RKO (cell line): ENCODE measurements around the gene CHST8.
A peak's percentile ranks its signal among the peaks of the same experiment; 100 is the strongest.

Experiments used
- DNase-seq: peaks from one replicate; pipeline ENCODE4 v3.0.0-alpha.2; 2016; ENCODE audit warnings: low spot score

CHST8 gene

GRCh38 chr19:33769208-33769607, 147.5 kb downstream of the CHST8 start:
- no peak for DNase-seq

DNA sequence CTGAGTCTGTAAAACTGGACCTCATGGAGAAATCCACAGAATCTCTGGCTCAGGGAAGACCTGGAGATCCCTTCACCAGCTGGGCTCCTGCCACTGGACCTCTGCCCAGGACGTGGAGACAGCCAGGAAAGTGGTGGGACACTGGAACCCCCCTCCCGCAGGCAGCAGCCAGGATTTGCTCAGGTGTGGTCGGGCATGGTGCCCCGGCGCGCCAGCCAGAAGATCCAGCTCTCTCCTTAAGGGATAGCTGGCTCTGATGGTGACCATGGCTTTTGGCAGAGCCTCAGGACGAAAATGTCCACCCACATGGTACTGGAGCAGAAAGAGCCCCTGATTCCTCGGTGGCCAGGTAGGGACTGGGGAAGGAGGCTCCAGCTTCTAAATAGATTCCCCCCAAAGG, 148.4 kb downstream of the CHST8 start:
- no peak for DNase-seq

DNA sequence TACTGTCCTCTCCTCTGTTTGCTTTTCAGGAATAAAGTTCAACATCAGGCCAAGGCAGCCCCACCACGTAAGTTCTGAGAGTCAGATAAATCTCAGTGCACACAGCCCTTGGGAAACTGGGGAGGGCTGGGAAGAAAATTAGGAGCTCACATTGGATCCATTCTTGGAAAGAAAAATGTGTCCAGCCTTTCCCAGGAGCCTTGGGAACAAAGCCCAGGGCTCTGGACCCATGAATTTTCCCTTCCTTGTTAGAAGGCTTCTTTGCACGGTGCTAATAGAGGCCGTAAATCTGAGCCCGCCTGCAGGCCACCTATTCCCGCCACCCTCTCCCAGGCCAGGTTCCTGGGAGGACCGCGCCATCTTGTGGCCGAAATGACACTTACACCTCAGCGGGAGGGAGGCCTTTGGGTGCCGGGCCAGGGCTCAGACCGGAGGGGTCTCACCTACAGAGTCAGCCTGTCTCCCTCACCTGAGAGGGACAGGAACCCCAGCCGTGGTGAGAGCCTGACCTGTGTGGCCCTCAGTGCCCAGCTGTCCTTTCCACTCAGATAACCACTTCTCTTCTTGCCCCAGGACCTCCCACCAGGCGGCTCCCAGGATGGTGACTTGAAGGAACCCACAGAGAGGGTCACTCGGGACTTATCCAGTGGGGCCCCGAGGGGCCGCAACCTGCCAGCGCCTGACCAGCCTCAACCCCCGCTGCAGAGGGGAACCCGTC, 149.8 kb downstream of the CHST8 start:
- peak; percentile 66 for DNase-seq

DNA sequence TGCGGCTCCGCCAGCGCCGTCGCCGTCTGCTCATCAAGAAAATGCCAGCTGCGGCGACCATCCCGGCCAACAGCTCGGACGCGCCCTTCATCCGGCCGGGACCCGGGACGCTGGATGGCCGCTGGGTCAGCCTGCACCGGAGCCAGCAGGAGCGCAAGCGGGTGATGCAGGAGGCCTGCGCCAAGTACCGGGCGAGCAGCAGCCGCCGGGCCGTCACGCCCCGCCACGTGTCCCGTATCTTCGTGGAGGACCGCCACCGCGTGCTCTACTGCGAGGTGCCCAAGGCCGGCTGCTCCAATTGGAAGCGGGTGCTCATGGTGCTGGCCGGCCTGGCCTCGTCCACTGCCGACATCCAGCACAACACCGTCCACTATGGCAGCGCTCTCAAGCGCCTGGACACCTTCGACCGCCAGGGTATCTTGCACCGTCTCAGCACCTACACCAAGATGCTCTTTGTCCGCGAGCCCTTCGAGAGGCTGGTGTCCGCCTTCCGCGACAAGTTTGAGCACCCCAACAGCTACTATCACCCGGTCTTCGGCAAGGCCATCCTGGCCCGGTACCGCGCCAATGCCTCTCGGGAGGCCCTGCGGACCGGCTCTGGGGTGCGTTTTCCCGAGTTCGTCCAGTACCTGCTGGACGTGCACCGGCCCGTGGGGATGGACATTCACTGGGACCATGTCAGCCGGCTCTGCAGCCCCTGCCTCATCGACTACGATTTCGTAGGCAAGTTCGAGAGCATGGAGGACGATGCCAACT, 150.5 kb downstream of the CHST8 start:
- no peak for DNase-seq

DNA sequence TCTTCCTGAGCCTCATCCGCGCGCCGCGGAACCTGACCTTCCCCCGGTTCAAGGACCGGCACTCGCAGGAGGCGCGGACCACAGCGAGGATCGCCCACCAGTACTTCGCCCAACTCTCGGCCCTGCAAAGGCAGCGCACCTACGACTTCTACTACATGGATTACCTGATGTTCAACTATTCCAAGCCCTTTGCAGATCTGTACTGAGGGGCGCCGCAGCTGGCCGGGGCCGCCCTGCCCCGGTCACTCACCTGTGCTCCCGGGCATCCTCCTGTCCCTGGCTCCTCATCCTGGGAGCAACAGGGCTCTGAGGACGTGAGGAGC, 151.1 kb downstream of the CHST8 start:
- DNase-seq, result no peak

- DNase-seq, result no peak
These were observed 152.2 kb downstream of the CHST8 start for GRCh38 chr19:33773704-33774624.

DNA sequence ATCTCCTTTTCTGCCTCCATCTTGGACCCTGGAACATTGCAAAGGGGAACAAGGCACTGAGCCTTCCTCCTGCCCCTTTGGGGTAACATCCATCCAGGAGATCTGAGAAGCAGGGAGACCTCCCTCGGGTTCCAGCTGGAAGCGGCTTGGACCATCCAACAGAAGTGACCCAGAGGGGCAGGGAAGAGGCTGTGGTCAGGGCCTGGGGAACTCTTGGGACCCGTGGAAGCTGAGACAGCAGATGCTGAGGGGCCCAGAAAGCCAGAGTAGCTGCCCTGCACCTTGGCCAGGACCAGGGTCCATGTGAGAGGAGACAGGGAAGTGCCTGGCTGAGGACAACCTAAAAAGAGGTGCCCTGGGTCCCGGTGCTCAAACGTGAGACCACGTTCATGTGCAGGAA, 153.0 kb downstream of the CHST8 start:
- no peak for DNase-seq

- no peak for DNase-seq
These were observed 154.2 kb downstream of the CHST8 start for GRCh38 chr19:33775731-33776487.

GRCh38 chr19:33777351-33777750, 155.6 kb downstream of the CHST8 start:
- DNase-seq, result no peak

DNA sequence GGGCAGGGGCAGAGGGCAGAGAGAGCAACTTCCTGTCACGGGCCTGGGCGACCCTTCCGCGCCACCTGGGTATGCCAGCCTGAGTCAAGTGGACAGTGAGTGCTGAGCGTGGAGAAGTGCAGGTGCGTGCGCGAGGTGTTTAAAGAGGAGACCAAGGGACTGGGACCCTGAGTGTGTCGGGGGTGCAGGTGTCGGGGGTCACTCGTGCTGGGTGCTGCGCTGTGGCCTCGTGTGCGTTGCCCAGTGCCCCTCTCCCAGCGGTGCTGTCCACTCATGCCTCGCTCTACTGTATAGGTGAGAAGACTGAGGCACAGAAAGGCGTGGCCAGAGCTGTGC, 156.0 kb downstream of the CHST8 start:
- DNase-seq, result no peak

DNA sequence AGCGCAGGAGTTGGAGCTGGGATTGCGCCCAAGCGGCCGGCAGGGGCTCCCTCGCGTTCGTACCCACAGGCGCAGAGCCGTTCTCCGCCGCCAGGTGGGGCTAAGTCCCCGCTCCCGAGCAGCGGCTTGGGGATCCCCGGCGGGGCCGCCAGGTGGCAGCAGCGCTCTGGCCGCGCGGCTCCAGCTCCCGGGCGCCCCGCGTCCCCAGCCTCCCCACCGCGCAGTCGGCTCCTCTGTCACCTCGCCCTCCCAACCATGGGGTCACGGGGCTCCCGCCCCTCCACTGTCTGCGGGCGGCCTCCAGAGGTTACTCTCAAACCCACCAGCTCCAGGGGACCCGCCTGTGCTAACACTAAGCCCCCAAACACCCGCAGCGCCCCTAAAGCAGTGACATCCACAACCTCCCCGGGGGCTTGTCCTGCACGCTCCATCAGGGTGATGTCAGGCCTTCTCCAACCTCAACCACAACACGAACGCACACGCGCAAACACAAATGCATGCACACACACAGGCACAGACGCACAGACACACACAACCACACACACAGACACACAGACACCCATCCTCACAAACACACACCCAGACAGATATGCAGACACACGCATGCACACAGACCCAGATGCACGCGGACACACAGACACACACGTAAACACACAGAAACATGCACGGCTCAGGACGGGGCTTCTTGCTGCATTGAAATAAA, 156.5 kb downstream of the CHST8 start:
- peak; percentile 79 for DNase-seq

GRCh38 chr19:33779849-33780248, 158.1 kb downstream of the CHST8 start:
- DNase-seq, result no peak

DNA sequence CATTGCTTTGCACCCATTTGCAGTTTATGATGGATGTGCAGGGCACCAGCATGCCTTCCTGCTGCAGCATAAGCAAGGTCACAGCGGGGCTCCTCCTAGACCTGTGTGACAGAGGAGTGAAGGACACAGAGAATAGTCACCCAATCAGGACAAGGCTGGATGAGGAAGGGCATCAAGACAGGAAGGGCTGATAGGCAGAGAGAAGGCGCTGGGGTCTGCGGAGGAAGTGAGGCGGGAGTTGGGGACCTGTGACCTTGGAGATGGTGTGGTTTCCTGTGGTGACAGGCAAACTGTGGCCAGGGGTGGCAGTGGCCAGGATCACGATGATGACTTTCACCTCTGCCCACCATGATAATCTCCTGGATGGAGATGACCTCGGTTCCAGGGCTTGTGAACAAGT, 158.5 kb downstream of the CHST8 start:
- DNase-seq, result no peak

GRCh38 chr19:33780746-33781145, 159.0 kb downstream of the CHST8 start:
- DNase-seq, result no peak

DNA sequence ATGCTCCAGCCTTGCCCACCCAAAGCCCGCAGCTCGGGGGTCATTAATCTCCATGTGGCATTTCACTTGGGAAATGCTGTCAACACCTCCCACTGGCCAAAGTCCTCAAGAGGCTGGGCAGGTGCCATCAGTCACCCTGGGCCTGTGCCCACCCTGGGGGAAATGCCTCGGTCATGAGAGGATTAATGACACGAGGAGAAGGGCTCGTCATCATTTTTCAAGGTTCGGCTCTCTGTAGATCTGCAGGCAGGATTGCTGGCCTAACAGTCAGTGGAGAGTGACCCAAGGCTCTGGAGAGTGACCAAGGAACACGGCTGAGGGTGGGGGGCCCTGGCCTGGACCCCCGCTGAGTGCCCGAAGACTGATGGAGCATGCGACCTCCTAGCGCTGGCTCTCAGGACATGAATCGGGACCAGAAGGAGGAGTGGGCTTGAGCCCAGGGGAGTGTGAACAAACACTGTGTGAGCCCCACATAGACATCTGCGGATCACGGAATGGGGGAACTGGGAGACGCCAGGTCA, 159.7 kb downstream of the CHST8 start:
- no peak for DNase-seq

DNA sequence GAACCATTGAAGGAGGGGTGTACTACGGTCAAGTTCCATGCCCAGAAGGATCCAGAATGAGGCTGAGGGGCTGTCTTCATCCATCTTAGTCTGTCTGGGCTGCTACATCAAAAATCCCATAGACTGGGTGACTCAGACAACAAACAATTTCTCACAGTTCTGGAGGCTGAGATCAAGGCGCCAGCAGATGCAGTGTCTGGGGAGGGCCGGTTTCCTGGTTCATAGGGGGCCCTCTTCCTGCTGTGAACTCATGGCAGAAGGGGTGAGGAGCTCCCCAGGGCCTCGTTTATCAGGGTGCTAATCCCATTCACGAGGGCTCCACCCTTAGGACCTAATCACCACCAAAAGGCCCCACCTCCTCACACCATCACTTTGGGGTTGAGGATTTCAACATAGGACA, 160.2 kb downstream of the CHST8 start:
- no peak for DNase-seq

DNA sequence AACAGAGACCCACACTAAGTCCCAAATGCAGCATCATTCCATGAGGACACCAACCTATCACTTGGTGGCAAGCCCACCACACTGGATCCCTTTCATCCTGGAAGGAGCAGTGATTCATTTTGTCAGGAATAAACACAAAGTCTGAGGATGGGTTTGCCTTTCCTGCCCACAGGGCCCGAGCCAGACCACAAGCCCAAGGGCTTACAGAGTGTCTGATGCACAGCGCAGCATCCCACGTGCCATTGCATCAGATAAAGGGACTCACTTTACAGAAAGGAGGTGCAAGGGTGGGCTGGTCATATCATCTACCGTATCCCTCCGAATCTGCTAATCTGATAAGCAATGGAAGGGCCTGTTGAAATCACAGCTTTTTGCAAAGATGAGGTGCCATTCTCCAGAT, 162.7 kb downstream of the CHST8 start:
- DNase-seq, result no peak

- DNase-seq, result no peak
These were observed 164.0 kb downstream of the CHST8 start for GRCh38 chr19:33785795-33786194.

DNA sequence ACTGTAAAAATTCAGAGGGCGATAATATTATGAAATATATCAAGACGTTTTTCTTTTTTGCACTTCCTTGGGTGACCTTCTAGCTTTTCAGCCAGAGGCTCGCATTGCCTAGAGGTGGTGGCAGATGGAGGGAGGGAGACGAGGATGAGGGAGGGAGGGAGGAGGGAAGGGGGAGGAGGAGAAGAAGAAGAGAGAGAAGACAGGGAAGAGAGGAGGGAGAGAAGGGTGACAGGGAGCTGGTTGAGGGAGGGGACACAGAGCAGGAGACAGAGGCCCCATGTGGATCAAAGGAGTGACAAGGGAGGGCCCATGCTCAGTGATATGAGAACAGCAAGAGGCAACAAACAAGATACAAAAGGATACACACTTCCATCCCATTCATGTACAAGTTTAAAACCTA, 166.9 kb downstream of the CHST8 start:
- no peak for DNase-seq

DNA sequence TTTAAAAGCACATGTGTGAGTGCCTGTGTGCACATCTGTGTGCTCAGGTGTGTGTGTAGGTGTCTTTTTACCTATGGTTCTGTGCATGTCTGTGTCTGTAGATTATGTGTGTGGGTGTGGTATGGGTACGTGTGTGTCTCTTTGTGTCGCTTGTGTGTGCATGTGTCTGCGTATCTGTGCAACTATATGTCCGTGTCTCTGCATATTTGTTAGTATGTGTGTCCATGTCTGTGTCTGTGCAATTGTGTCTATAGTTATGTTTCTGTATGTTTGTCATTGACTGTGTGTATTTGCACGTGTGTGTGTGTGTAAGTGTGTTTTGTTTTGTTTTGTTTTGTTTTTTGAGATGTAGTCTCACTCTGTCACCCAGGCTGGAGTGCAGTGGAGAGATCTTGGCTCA, 167.6 kb downstream of the CHST8 start:
- no peak for DNase-seq

GRCh38 chr19:33794683-33795369, 173.1 kb downstream of the CHST8 start:
- DNase-seq, result no peak
